NCI-H748 (cell line): ENCODE measurements around the gene HAGH.
"Not testable (repeated sequence)": the region's sequence is repeated elsewhere in the genome, so short reads cannot be mapped to it uniquely, and the experiment has no call there.

ENCODE experiments used
- DNase-seq: peaks from one replicate; lab custom pipeline; 2025; ENCODE audit not compliant: unreplicated experiment; lab: John Stamatoyannopoulos, UW

HAGH gene

DNA sequence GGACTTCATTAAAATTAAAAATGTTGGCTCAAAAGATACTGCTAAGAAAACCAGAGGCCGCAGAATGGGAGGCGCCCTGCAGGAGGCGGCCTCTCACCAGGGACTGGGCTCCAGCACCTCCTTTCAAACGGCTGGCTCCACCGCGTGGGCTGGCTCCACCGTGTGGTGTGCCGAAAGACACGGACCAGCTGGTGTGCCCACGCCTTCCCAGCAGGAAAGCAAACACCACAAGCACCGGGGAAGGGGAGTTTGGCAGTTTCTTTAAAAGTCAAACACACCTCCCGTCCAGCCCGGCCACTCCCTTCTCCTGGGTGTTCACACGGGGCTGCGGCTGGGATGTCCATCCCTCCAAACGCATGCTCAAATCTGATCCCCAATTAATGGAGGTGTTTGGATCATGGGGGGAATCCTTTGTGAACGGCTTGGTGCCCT, 13.9 kb downstream of the HAGH start:
- DNase-seq, result peak; percentile 77

DNA sequence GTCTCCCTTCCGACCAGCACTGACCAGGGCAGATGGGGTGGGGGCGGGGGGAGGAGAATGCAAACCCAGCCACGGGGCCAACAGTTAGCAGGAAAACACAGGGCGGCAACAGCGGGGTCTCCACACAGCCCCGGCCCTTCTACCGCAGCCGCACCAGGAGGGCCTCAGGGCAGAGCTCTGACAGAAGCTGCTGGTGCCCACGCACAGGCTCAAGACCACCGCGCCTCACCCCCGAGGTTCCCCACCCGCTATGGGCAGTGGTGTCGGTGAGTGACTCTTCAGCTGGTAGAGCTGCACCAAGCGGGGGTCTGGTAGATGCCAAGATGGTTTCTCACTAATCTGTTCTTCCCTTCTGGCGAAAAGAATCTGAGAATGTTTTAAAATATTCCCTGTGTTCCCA, 16.1 kb downstream of the HAGH start:
- no peak for DNase-seq

DNA sequence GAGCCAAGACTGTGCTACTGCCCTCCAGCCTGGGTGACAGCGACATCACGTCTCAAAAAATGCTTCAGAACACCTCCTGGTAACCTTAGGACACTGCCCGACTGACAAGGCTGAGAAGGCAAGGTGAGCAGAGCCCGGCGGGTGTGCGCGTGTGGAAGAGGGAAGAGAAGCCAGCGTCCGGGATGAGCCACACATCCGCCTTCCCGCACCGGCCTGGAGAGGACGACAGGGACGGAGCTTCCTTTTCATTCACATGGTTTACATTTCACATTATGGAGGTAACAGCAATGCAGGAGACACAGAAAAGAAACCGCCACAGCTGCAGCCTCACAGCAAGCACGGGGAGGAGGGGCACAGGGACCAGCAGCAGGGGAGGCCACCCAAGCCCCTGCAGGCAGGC, 16.5 kb downstream of the HAGH start:
- DNase-seq, result no peak

DNA sequence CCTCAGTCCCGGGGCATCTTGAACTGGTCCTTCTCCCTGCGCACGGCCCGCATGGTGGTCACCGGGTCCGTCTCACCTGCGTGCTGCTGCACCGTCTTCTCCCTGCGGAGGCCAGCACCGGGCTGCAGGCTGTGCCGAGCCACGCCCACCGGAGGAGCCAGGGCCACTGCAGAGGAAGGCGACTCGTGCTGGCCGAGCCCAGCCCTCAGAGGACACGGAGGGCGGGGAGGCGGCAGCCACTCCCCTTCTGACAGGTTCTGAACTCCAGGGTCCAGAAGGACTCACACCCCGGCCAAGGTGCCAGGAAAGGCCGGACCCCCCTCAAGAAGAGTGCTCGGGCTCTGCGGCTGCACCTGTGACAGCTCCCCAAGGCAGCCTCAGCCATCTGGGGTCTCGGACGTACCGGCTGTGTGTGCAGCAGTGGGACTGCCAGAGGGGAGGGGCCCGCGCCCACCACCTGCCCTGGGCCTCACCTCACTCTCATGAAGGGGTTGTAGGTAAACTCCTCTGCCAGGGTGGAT, 17.3 kb downstream of the HAGH start:
- no peak for DNase-seq

DNA sequence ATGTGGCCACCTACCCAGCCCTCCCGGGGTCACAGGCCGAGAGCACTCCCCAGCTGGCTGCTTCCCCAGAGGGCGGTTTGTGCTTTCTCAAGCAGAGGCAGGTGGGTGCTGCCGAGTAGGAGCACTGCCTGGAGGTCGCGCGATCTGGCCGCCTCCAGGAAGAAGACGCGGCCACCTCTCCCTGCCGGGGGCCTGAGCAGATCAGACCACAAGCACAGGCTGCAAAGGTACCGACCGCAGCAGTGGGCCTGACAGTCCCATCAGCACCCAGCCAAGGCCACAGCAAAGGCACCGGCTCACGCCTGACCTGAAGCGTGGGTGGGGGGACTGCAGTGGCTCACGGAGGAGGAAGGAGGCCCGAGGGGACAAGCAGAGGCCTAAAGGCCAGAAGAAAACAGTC, 17.9 kb downstream of the HAGH start:
- no peak for DNase-seq

DNA sequence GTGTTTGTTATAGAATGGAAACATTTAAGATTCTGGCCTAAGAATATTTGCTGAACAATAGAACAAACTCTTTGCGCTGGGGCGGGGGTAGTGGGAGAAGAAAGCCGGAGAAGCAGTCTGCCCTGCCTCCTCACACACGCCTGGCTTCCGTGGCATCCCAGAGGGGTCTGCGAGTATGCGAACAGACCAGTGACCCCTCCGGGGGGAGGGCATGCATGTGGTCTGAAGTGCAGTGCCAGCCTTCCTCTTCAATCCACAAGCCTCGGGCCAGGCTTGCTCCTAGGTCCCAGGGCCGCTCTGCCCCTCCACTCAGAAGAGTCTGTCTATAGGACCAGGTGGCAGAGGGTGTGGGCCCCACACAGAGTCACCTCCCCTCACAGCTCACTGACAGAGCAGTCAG, 19.0 kb downstream of the HAGH start:
- DNase-seq, result no peak

DNA sequence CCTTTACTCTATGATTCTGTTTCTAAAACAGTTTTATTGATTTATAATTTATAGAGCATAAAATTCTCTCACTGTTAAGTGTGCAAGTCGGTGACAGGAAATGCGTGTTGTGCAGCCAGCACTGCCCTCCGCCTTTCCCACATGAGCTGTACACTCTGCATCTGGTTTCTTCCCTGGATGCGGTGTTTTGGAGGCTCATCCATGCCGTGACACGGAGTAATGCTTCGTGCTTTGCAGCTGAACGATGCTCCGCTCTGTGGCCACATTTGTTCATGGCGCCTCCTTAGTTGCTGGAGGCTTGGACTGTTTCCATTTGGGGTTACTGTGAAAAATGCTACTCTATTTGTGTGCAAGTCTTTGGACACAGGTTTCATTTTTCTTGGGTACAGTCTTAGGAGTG, 25.9 kb downstream of the HAGH start:
- DNase-seq, result no peak

DNA sequence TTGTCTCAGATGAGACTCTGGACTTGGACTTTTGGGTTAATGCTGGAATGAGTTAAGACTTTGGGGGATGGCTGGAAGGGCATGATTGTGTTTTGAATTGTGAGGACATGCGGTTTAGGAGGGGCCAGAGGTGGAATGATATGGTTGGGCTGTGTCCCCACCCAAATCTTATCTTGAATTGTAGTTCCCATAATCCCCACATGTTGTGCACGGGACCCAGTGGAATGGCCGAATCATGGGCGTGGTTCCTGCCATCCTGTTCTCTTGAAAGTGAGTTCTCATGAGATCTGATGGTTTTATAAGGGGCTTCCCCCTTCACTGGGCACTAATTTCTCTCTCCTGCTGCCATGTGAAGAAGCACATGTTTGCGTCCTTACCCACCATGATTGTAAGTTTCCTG, 27.4 kb downstream of the HAGH start:
- not testable (repeated sequence) for DNase-seq

DNA sequence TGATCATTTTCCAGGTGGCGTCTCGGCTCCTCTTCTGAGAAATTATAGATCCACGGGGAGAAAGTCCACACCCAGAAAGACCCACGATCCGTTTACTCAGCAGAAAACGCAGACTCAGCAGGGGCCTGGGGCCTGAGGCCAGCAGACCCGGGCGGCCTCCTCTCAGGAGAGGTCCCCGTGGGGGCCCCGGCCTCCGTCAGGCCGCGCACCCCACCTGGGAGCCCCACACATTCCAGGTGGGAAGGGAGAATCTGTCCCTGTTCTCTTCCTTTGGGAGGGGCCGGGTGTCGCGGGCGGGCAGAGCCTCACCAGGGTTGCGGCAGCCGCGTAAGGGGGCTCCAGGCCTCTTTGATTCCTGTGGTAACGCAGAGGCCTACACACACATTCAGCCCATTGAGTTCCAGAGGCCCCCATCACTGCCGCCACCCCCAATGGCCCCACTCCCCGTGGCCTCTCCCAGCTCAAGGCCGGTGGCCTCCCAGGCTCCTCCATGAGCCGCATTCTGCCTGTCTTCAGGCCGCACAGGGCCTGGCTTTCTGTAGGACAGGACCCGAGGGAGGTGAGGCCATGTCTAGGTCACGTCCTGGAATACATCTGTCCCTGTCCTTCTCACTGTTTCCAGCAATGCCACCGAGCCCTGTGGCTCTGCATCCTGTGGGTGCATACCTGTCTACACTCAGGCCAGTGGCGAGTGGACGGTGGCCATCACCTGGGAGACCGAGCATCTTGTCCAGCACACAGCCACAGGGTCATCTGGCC, 31.5 kb downstream of the HAGH start:
- no peak for DNase-seq

DNA sequence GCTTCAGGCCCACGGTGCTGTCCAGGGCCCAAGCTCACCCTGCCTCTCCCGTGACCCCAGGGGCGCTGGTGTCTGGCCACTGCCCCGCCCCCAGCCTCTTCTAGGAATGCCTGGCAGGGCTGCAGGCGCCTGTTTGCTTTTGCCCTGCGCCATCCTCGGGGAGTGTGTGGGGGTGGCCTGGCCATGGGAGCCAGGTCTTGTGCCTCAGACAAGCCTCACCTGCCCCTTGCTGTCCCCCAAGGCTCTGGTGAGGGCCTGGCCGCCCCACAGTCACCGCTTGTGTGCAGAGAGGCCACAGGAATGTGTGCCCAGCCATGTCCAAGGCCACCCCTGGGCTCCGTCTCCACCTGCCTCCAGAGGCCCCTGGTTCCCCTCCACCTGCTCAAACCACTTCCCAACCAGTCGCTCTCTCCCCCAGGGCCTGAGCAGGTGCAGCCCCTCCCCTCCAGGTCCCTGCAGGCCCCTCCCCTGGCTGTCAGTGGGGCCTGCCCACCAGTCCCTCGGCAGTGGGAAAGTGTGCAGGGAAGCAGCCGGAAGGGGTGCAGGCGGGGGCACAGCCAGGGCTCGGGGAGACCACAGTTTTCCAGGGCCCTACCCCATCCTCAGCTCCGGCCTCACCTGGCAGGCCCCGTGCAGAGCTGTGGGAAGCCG, 32.3 kb downstream of the HAGH start:
- DNase-seq, result no peak

DNA sequence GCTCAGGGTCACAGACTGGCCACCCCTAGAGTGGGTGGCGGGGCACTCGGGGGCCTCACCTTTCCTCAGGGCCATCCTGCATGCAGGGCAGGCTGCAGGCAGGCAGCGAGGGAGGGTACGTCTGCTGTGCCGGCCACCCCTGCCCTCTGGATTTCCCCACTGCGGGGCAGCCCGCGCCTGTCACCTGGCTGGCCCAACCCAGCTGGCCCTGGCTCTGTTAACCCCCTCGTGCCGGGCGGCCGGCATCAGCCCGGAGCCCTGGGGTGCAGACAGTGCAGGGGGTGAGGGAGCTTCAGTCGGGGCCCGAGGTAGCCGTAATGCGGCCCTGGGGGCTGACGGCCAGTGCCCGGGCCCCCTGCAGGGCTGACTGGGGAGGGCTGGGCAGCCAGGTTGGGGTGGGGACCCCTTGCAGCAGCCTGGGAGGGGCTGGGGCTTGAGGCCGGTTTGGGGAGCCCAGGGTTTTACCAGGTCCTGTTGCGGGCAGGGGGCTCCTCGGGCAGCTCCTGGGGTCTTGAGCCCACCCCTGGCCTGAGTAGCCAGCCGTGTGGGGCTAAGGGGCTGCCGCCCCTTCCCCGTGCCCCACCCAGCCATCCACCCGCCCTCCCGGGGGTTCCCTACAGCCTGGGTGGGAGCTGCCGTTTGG, 32.9 kb downstream of the HAGH start, which contains the start of gene IGFALS:
Gene IGFALS, minus strand, starts transcription at position 128 of the 643 bp plus-strand sequence. Its CDS starts 53 bp downstream, at position 75.
- DNase-seq, result no peak

DNA sequence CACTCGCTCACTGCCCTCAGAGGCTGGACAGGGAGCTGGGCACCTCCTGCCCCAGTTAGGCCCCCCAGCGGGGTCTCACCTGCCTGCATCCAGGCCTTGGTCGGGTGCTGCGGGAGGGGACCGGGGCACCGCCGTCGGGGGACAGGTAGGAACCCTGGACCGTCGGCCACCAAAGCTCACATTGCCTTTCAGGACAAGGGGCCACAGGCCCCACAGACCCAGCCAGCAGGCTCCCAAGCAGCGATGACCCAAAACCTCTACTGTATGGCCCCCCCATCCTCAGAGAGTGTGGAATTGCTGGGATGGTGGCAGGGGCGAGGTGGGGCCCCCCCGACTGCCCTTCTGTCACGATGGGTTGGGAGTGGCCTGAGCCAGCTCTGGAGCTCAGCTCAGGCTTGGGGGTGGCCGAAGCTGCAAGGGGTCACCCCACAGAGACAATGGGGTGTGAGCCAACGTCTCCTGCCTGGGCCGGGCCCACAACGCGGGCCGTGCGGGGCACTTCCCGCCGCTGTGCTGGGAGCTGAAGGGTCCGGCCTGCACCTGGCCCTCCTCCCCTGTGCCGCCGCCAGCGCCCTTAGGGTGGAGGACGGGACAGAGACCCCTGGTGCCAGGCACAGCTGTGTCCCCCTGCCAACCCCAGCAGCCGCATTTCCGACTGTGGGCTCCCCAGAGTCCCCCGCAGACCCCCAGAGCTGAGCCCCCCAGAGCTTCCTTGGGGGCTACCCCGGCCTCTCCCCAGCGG, 33.6 kb downstream of the HAGH start:
- DNase-seq, result no peak

DNA sequence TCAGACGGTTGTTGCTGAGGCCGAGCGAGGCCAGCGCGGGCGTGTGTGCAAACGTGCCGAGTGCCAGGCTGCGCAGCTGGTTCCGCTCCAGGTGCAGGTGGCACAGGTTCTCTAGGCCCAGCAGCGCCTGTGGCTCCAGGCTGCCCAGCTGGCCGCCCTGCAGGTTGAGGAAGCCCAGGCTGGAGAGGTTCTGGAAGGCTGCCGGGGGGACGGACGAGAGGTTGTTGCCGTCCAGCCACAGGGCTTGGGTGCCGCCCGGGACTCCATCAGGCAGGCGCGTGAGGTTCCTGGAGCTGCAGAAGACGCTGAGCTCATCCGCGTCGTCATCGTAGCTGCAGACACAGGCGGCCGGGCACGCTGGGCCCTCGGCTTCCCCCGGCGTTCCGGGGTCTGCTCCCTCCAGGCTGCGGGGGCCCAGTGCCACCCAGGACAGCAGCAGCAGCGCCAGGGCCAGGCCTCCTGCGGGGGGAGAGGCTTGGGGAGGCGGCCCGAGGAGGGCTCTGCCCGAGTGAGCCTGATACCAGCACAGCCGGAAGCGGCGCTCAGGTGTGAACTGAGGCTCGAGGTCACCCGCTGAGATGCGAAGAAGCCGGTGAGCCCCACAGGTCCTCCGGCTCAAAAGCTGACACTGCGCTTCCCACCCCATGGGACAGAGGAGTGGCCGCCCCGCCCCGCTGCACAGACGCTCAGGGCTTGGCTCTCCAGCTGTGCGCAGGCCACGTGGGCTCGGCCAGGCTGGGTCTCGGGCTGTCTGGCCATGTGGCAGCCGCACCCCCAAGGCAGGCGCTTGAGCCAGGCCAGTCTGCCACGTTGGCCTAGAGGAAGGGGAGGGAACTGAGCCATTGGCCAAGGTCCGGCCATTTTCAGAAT, 34.4 kb downstream of the HAGH start:
- DNase-seq, result no peak

DNA sequence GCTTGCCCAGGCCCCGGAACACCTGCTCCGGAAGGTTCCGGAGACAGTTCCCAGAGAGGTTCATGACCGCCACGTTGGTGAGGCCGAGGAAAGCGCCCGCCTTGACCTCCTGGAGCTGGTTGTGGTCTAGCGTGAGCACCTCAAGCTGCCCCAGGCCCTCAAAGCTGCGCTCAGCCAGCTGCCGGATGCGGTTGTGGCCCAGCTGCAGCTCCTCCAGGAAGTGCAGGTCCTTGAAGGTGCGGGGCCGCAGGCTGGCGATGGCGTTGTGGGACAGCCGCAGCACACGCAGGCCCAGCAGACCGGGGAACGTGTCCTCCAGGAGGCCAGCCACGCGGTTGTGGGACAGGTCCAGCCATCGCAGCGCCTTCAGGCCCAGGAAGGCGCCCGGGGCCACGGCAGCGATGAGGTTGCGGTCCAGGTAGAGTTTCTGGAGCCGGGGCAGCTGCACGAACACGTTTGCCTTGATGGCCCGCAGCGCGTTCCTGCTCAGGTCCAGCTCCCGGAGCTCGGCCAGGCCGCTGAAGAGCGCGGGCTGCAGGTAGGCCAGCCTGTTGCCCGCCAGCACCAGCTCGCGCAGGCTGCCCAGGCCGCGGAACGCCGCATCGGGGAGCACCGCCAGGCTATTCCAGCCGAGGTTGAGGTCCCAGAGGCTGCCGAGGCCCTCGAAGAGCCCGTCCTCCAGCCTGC, 35.2 kb downstream of the HAGH start:
- no peak for DNase-seq

DNA sequence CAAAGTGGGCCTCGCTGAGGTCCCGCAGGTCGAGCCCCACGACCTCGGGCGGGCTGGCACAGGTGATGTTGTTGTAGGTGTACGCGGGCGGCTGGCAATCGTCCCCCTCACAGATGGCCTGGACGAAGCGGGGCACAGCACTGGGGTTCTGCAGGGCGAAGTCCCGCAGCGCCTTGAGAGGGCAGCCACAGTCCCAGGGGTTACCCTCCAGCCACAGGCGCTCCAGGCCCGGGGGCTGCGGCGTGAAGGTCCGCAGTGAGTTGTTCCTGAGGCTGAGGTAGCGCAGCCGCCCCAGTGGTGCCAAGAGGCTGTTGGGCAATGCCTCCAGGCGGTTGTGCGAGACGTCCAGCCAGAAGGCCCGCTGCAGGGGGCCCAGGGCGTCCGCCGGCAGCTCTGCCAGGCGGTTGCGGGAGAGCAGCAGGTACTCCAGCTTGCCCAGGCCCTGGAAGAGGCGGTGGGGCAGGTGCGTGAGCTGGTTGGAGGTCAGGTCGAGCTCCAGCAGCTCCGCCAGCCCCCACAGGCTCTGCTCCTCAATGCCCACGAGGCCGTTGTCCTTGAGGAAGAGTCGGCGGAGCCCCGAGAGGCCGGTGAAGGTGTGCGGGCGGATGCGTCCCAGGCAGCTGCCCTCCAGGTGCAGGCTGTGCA, 35.9 kb downstream of the HAGH start:
- DNase-seq, result no peak

DNA sequence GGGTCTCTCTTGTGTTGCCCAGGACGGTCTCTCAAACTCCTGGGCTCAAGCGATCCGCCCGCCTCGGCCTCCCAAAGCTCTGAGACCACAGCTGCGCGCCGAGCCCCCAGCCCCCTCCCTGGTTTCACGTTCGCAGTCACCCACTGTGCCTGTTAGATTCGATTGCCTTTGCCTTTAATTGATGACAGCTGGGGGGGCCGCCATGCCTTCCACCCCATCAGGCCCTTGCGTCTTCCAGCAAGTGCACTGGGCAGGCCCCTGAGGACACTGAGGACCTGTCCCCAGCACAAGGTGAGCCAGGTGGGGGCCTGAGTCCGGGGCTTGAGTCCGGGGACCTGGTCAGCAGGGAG, 36.4 kb downstream of the HAGH start:
- DNase-seq, result no peak

DNA sequence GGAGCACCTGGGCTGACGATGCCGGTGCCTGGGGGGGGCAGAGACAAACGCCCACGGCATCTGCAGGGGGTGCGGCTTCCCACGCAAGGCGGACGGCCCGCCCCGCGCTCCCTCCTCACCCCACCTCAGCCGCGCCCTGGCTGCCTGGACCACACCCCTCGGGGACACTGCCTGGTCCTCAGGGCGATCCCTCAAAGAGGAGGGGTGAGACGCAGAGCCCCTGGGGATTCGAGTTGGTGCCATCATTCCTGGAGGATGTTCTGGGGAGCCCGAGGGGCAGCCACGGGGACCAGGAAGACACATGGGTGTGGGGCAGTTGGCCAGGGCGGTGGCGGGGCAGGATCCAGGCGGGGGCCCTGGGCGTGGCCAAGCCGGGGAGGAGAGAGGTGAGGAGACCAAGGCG, 37.0 kb downstream of the HAGH start:
- DNase-seq, result no peak

DNA sequence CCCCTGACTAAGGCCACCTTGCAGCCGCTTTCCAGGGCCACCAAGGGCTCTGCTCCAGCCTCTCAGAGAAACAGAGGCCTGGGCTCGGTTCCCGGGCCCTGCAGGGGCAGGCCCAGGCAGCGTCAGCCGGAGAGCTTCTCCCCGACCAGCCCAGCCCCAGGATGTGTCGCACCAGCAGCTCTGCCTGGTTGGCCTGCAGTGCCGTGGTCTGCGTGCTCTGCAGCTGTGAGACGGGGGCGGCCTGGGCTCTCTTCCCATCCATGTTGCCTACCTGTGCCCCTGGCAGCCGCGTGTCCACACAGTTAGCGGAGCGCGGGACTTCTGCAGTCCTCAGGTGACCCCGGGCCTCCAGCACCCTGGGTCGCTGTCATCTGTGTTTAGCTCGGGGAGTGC, 37.9 kb downstream of the HAGH start:
- DNase-seq, result no peak

DNA sequence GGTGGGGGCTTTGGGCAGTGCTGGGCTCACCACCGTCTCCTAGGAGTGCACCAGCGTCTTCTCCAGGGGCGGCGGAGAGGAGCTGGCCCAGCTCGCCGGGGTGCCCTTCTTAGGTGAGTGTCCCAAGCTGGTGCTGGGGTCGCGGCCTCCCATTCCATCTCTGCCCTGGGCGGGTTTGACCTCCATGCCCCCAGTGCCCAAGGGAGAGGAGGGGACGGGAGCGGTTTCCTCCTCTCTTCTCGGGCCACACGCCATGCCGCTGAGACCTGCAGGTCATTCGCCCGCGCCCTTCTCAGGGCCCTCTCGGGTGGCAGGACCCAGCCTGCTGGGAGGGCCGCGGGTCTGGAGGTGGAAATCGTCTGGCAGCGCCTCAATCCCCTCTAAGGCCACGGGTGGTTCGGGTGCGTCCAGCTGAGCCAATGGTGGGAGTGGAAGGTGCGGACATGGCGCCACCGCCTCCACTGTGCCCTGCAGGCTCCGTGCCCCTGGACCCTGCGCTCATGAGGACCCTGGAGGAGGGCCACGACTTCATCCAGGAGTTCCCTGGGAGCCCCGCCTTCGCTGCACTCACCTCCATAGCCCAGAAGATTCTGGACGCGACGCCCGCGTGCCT, 38.4 kb downstream of the HAGH start:
- no peak for DNase-seq
